ENCODE data around the gene MAP3K7. TPM values are rescaled to one million over a fixed set of nuclear protein-coding genes. Genes with fewer than 3 reads are reported as not detected.
A peak's percentile ranks its signal among the peaks of the same experiment; 100 is the strongest.

Gene MAP3K7
- total and polyA plus RNA-seq, 5 donors from 2014 or later = 21.1 to 27.9 (median 24.6) TPM

- Histone ChIP-seq H3K27me3 (ENCODE audit: control insufficient read depth, insufficient read depth, low read length) (peaks cover 30% of the 10 kb centered on the region), H3K4me3 (ENCODE audit: low read depth, low read length) (no peak overlapping the region), H3K36me3 (ENCODE audit: control insufficient read depth, insufficient read depth, low read length) (no peaks in the 10 kb centered on the region), H3K9me3 (ENCODE audit: control insufficient read depth in 2 of 2, low read length in 2 of 2) (no peaks in the 10 kb centered on the region), H3K27ac (ENCODE audit: insufficient read depth, low read length, poor library complexity, severe bottlenecking) (no peak overlapping the region), H3K4me1 (ENCODE audit: control insufficient read depth, insufficient read depth, low read length, poor library complexity, severe bottlenecking) (no peaks in the 10 kb centered on the region)
- ATAC-seq (ENCODE audit: low read depth in 2 of 2) = no peak
- Mint-ChIP-seq H3K36me3 (no peaks in the 10 kb centered on the region), H3K4me1 (peaks cover 0 to 3% (median 0%) of the 10 kb centered on the region in 4 donors), H3K4me3 (no peak overlapping the region), H3K27ac (no peak overlapping the region), H3K9me3 (peaks cover 0 to 4% (median 0%) of the 10 kb centered on the region in 7 donors), H3K27me3 (peaks cover 45% of the 10 kb centered on the region)
- no peak for DNase-seq
These were observed 98.1 kb downstream of the MAP3K7 start for GRCh38 chr6:90488816-90489215.

- no peak for DNase-seq
- Mint-ChIP-seq H3K36me3 (no peaks in the 10 kb centered on the region), H3K27ac (no peak overlapping the region), H3K4me1 (no peaks in the 10 kb centered on the region), H3K4me3 (no peak overlapping the region), H3K27me3 (peaks cover 26% of the 10 kb centered on the region), H3K9me3 (peaks cover 0 to 4% (median 0%) of the 10 kb centered on the region in 7 donors)
- no peak overlapping the region for H3K4me3 ChIP-seq (ENCODE audit: low read depth, low read length)
- H3K9me3 ChIP-seq (ENCODE audit: control insufficient read depth in 2 of 2, low read length in 2 of 2) = no peaks in the 10 kb centered on the region
- H3K27ac ChIP-seq (ENCODE audit: insufficient read depth, low read length, poor library complexity, severe bottlenecking) = no peak overlapping the region
- H3K27me3 ChIP-seq (ENCODE audit: control insufficient read depth, insufficient read depth, low read length) = peaks cover 17% of the 10 kb centered on the region
- H3K4me1 ChIP-seq (ENCODE audit: control insufficient read depth, insufficient read depth, low read length, poor library complexity, severe bottlenecking) = no peaks in the 10 kb centered on the region
- no peaks in the 10 kb centered on the region for H3K36me3 ChIP-seq (ENCODE audit: control insufficient read depth, insufficient read depth, low read length)
- no peak for ATAC-seq (ENCODE audit: low read depth in 2 of 2)
These were observed 101.1 kb downstream of the MAP3K7 start for GRCh38 chr6:90485635-90486277.

- Histone ChIP-seq H3K36me3 (ENCODE audit: control insufficient read depth, insufficient read depth, low read length) (no peaks in the 10 kb centered on the region), H3K4me3 (ENCODE audit: low read depth, low read length) (no peak overlapping the region), H3K27me3 (ENCODE audit: control insufficient read depth, insufficient read depth, low read length) (peaks cover 11% of the 10 kb centered on the region), H3K4me1 (ENCODE audit: control insufficient read depth, insufficient read depth, low read length, poor library complexity, severe bottlenecking) (no peaks in the 10 kb centered on the region), H3K27ac (ENCODE audit: insufficient read depth, low read length, poor library complexity, severe bottlenecking) (no peak overlapping the region), H3K9me3 (ENCODE audit: control insufficient read depth in 2 of 2, low read length in 2 of 2) (no peaks in the 10 kb centered on the region)
- Mint-ChIP-seq H3K27me3 (peaks cover 18% of the 10 kb centered on the region), H3K4me1 (no peaks in the 10 kb centered on the region), H3K36me3 (no peaks in the 10 kb centered on the region), H3K27ac (no peak overlapping the region), H3K9me3 (peaks cover 0 to 4% (median 0%) of the 10 kb centered on the region in 7 donors), H3K4me3 (no peak overlapping the region)
- DNase-seq (no peak), ATAC-seq (ENCODE audit: low read depth in 2 of 2) (no peak)
These were observed 102.0 kb downstream of the MAP3K7 start for GRCh38 chr6:90484903-90485302.

GRCh38 chr6:90484385-90484784, 102.5 kb downstream of the MAP3K7 start:
- Mint-ChIP-seq H3K4me3 (no peak overlapping the region), H3K27ac (no peak overlapping the region), H3K9me3 (peaks cover 0 to 4% (median 0%) of the 10 kb centered on the region in 7 donors), H3K27me3 (peaks cover 13% of the 10 kb centered on the region), H3K36me3 (no peaks in the 10 kb centered on the region), H3K4me1 (peaks cover 0 to 1% (median under 1%) of the 10 kb centered on the region in 4 donors)
- Histone ChIP-seq H3K9me3 (ENCODE audit: control insufficient read depth in 2 of 2, low read length in 2 of 2) (no peaks in the 10 kb centered on the region), H3K27me3 (ENCODE audit: control insufficient read depth, insufficient read depth, low read length) (peaks cover 11% of the 10 kb centered on the region), H3K4me3 (ENCODE audit: low read depth, low read length) (no peak overlapping the region), H3K36me3 (ENCODE audit: control insufficient read depth, insufficient read depth, low read length) (no peaks in the 10 kb centered on the region), H3K27ac (ENCODE audit: insufficient read depth, low read length, poor library complexity, severe bottlenecking) (no peak overlapping the region), H3K4me1 (ENCODE audit: control insufficient read depth, insufficient read depth, low read length, poor library complexity, severe bottlenecking) (no peaks in the 10 kb centered on the region)
- DNase-seq (no peak), ATAC-seq (ENCODE audit: low read depth in 2 of 2) (no peak)

- peaks cover 3 to 6% (median 4%) of the 10 kb centered on the region in 4 donors for H3K4me1 Mint-ChIP-seq
- ATAC-seq (ENCODE audit: low read depth in 2 of 2) (no peak), DNase-seq (no peak)
- Histone ChIP-seq H3K4me3 (ENCODE audit: low read depth, low read length) (no peak overlapping the region), H3K4me1 (ENCODE audit: control insufficient read depth, insufficient read depth, low read length, poor library complexity, severe bottlenecking) (peaks cover 4% of the 10 kb centered on the region), H3K36me3 (ENCODE audit: control insufficient read depth, insufficient read depth, low read length) (no peaks in the 10 kb centered on the region), H3K9me3 (ENCODE audit: control insufficient read depth in 2 of 2, low read length in 2 of 2) (no peaks in the 10 kb centered on the region), H3K27ac (ENCODE audit: insufficient read depth, low read length, poor library complexity, severe bottlenecking) (no peak overlapping the region), H3K27me3 (ENCODE audit: control insufficient read depth, insufficient read depth, low read length) (peaks cover 7% of the 10 kb centered on the region)
- H3K27me3 Mint-ChIP-seq = peaks cover 14% of the 10 kb centered on the region
- H3K27ac Mint-ChIP-seq = no peak overlapping the region
- no peaks in the 10 kb centered on the region for H3K36me3 Mint-ChIP-seq
- no peak overlapping the region for H3K4me3 Mint-ChIP-seq
- peaks cover 0 to 4% (median 0%) of the 10 kb centered on the region in 7 donors for H3K9me3 Mint-ChIP-seq
These were observed 102.9 kb downstream of the MAP3K7 start for GRCh38 chr6:90483956-90484355.

- Mint-ChIP-seq H3K4me3 (no peak overlapping the region), H3K36me3 (no peaks in the 10 kb centered on the region), H3K9me3 (peaks cover 0 to 4% (median 0%) of the 10 kb centered on the region in 7 donors), H3K4me1 (peaks cover 4 to 12% (median 9%) of the 10 kb centered on the region in 4 donors), H3K27ac (no peak overlapping the region), H3K27me3 (peaks cover 14% of the 10 kb centered on the region)
- Histone ChIP-seq H3K27ac (ENCODE audit: insufficient read depth, low read length, poor library complexity, severe bottlenecking) (no peak overlapping the region), H3K36me3 (ENCODE audit: control insufficient read depth, insufficient read depth, low read length) (no peaks in the 10 kb centered on the region), H3K4me3 (ENCODE audit: low read depth, low read length) (no peak overlapping the region), H3K9me3 (ENCODE audit: control insufficient read depth in 2 of 2, low read length in 2 of 2) (no peaks in the 10 kb centered on the region), H3K4me1 (ENCODE audit: control insufficient read depth, insufficient read depth, low read length, poor library complexity, severe bottlenecking) (peaks cover 9% of the 10 kb centered on the region), H3K27me3 (ENCODE audit: control insufficient read depth, insufficient read depth, low read length) (peaks cover 7% of the 10 kb centered on the region)
- ATAC-seq (ENCODE audit: low read depth in 2 of 2) = no peak
- DNase-seq = no peak
These were observed 103.6 kb downstream of the MAP3K7 start for GRCh38 chr6:90483116-90483839.

- Mint-ChIP-seq H3K27me3 (peaks cover 6% of the 10 kb centered on the region), H3K4me3 (no peak overlapping the region), H3K36me3 (no peaks in the 10 kb centered on the region), H3K4me1 (peaks cover 8 to 35% (median 21%) of the 10 kb centered on the region in 4 donors), H3K27ac (no peak overlapping the region), H3K9me3 (no peaks in the 10 kb centered on the region)
- H3K4me1 ChIP-seq (ENCODE audit: control insufficient read depth, insufficient read depth, low read length, poor library complexity, severe bottlenecking) = peaks cover 11% of the 10 kb centered on the region
- no peak for DNase-seq
- no peaks in the 10 kb centered on the region for H3K9me3 ChIP-seq (ENCODE audit: control insufficient read depth in 2 of 2, low read length in 2 of 2)
- no peak for ATAC-seq (ENCODE audit: low read depth in 2 of 2)
- H3K36me3 ChIP-seq (ENCODE audit: control insufficient read depth, insufficient read depth, low read length) = no peaks in the 10 kb centered on the region
- H3K27me3 ChIP-seq (ENCODE audit: control insufficient read depth, insufficient read depth, low read length) = no peaks in the 10 kb centered on the region
- no peak overlapping the region for H3K4me3 ChIP-seq (ENCODE audit: low read depth, low read length)
- H3K27ac ChIP-seq (ENCODE audit: insufficient read depth, low read length, poor library complexity, severe bottlenecking) = no peak overlapping the region
These were observed 106.2 kb downstream of the MAP3K7 start for GRCh38 chr6:90480666-90481065.

- DNase-seq = no peak
- H3K27ac Mint-ChIP-seq = peak overlapping the region; percentile 66 to 89 (median 67)
- Histone ChIP-seq H3K27me3 (ENCODE audit: control insufficient read depth, insufficient read depth, low read length) (no peaks in the 10 kb centered on the region), H3K4me1 (ENCODE audit: control insufficient read depth, insufficient read depth, low read length, poor library complexity, severe bottlenecking) (peaks cover 22% of the 10 kb centered on the region), H3K36me3 (ENCODE audit: control insufficient read depth, insufficient read depth, low read length) (no peaks in the 10 kb centered on the region), H3K27ac (ENCODE audit: insufficient read depth, low read length, poor library complexity, severe bottlenecking) (no peak overlapping the region), H3K9me3 (ENCODE audit: control insufficient read depth in 2 of 2, low read length in 2 of 2) (no peaks in the 10 kb centered on the region), H3K4me3 (ENCODE audit: low read depth, low read length) (no peak overlapping the region)
- no peak for ATAC-seq (ENCODE audit: low read depth in 2 of 2)
- peaks cover 5% of the 10 kb centered on the region for H3K27me3 Mint-ChIP-seq
- H3K4me1 Mint-ChIP-seq = peaks cover 16 to 44% (median 27%) of the 10 kb centered on the region in 4 donors
- H3K4me3 Mint-ChIP-seq = no peak overlapping the region
- H3K36me3 Mint-ChIP-seq = no peaks in the 10 kb centered on the region
- no peaks in the 10 kb centered on the region for H3K9me3 Mint-ChIP-seq
These were observed 107.3 kb downstream of the MAP3K7 start for GRCh38 chr6:90479603-90479926.

Measured in CD4-positive, CD25-positive, alpha-beta regulatory T cell (primary cell).